T-helper 1 cell treated with Interleukin-12 subunit alpha and Interleukin-12 subunit beta and Interleukin-4 antibody, amounts not matched to agents 30 μg/mL and 1 μg/mL, for 36 hours (primary cell): ENCODE results near the gene STPG4.

Experiments
- H3K27ac Mint-ChIP-seq: one replicate; pipeline ENCODE4 v1.8.0; 2021; ENCODE audit warnings: mild to moderate bottlenecking, mixed read lengths
- H3K27me3 Mint-ChIP-seq: one replicate; pipeline ENCODE4 v1.8.0; 2021; ENCODE audit warnings: low read depth, mixed read lengths
- H3K36me3 Mint-ChIP-seq: one replicate; pipeline ENCODE4 v1.8.0; 2021; ENCODE audit warnings: low read depth, mixed read lengths
- H3K4me1 Mint-ChIP-seq: one replicate; pipeline ENCODE4 v1.8.0; 2021; ENCODE audit warnings: low read depth, mixed read lengths
- H3K4me3 Mint-ChIP-seq: one replicate; pipeline ENCODE4 v1.8.0; 2021; ENCODE audit warnings: mild to moderate bottlenecking, moderate library complexity, mixed read lengths
- H3K9me3 Mint-ChIP-seq: one replicate; pipeline ENCODE4 v1.8.0; 2021; ENCODE audit warnings: mixed read lengths

The STPG4 gene

GRCh38 chr2:47161475-47161874, 6.4 kb upstream of the STPG4 start:
- H3K9me3 Mint-ChIP-seq: no peaks in the 10 kb centered on the region
- peaks cover 22% of the 10 kb centered on the region for H3K4me1 Mint-ChIP-seq
- no peak overlapping the region for H3K27ac Mint-ChIP-seq
- no peaks in the 10 kb centered on the region for H3K27me3 Mint-ChIP-seq
- peaks cover 42% of the 10 kb centered on the region for H3K36me3 Mint-ChIP-seq
- no peak overlapping the region for H3K4me3 Mint-ChIP-seq

- H3K4me3 Mint-ChIP-seq: no peak overlapping the region
- H3K36me3 Mint-ChIP-seq: peaks cover 42% of the 10 kb centered on the region
- peaks cover 20% of the 10 kb centered on the region for H3K4me1 Mint-ChIP-seq
- no peaks in the 10 kb centered on the region for H3K9me3 Mint-ChIP-seq
- no peak overlapping the region for H3K27ac Mint-ChIP-seq
- no peaks in the 10 kb centered on the region for H3K27me3 Mint-ChIP-seq
Observed at GRCh38 chr2:47160660-47161059, 5.6 kb upstream of the STPG4 start.

GRCh38 chr2:47160211-47160610, 5.1 kb upstream of the STPG4 start:
- Mint-ChIP-seq H3K27ac (no peak overlapping the region), H3K4me1 (peaks cover 16% of the 10 kb centered on the region), H3K9me3 (no peaks in the 10 kb centered on the region), H3K4me3 (no peak overlapping the region), H3K27me3 (no peaks in the 10 kb centered on the region), H3K36me3 (peaks cover 40% of the 10 kb centered on the region)

- no peaks in the 10 kb centered on the region for H3K9me3 Mint-ChIP-seq
Observed at GRCh38 chr2:47159627-47160026, 4.5 kb upstream of the STPG4 start.

GRCh38 chr2:47158576-47158975, 3.5 kb upstream of the STPG4 start:
- Mint-ChIP-seq H3K27me3 (no peaks in the 10 kb centered on the region), H3K4me1 (peaks cover 11% of the 10 kb centered on the region), H3K4me3 (no peak overlapping the region), H3K9me3 (no peaks in the 10 kb centered on the region), H3K27ac (no peak overlapping the region), H3K36me3 (peaks cover 31% of the 10 kb centered on the region)

More at GRCh38 chr2:47159627-47160026, 4.5 kb upstream of the STPG4 start:
- peaks cover 11% of the 10 kb centered on the region for H3K4me1 Mint-ChIP-seq
- H3K4me3 Mint-ChIP-seq: no peak overlapping the region
- H3K27me3 Mint-ChIP-seq: no peaks in the 10 kb centered on the region
- H3K36me3 Mint-ChIP-seq: peaks cover 34% of the 10 kb centered on the region
- H3K27ac Mint-ChIP-seq: no peak overlapping the region

GRCh38 chr2:47152803-47153202, 2.3 kb downstream of the STPG4 start:
- peaks cover 3% of the 10 kb centered on the region for H3K9me3 Mint-ChIP-seq
- H3K4me3 Mint-ChIP-seq: no peak overlapping the region
- H3K27ac Mint-ChIP-seq: no peak overlapping the region
- H3K36me3 Mint-ChIP-seq: peaks cover 19% of the 10 kb centered on the region
- H3K27me3 Mint-ChIP-seq: no peaks in the 10 kb centered on the region
- H3K4me1 Mint-ChIP-seq: peaks cover 5% of the 10 kb centered on the region

- peaks cover 17% of the 10 kb centered on the region for H3K36me3 Mint-ChIP-seq
- no peaks in the 10 kb centered on the region for H3K27me3 Mint-ChIP-seq
- H3K4me1 Mint-ChIP-seq: peaks cover 3% of the 10 kb centered on the region
- no peak overlapping the region for H3K27ac Mint-ChIP-seq
- no peak overlapping the region for H3K4me3 Mint-ChIP-seq
- H3K9me3 Mint-ChIP-seq: peaks cover 3% of the 10 kb centered on the region
Observed at GRCh38 chr2:47150175-47150574, 4.9 kb downstream of the STPG4 start.

GRCh38 chr2:47147021-47147420, 8.1 kb downstream of the STPG4 start:
- Mint-ChIP-seq H3K27me3 (no peaks in the 10 kb centered on the region), H3K27ac (no peak overlapping the region), H3K4me3 (no peak overlapping the region), H3K36me3 (peaks cover 24% of the 10 kb centered on the region), H3K4me1 (no peaks in the 10 kb centered on the region), H3K9me3 (peaks cover 3% of the 10 kb centered on the region)

- Mint-ChIP-seq H3K36me3 (peaks cover 26% of the 10 kb centered on the region), H3K4me1 (no peaks in the 10 kb centered on the region), H3K27me3 (no peaks in the 10 kb centered on the region), H3K4me3 (no peak overlapping the region), H3K9me3 (peaks cover 6% of the 10 kb centered on the region), H3K27ac (no peak overlapping the region)
Observed at GRCh38 chr2:47145466-47145865, 9.6 kb downstream of the STPG4 start.

- H3K4me3 Mint-ChIP-seq: no peak overlapping the region
- H3K27ac Mint-ChIP-seq: no peak overlapping the region
- H3K4me1 Mint-ChIP-seq: no peaks in the 10 kb centered on the region
Observed at GRCh38 chr2:47141520-47141919, 13.6 kb downstream of the STPG4 start.

GRCh38 chr2:47134386-47135090, 20.6 kb downstream of the STPG4 start:
- no peak overlapping the region for H3K4me3 Mint-ChIP-seq
- peaks cover 20% of the 10 kb centered on the region for H3K9me3 Mint-ChIP-seq
- no peak overlapping the region for H3K27ac Mint-ChIP-seq
- H3K36me3 Mint-ChIP-seq: peaks cover 5% of the 10 kb centered on the region
- no peaks in the 10 kb centered on the region for H3K4me1 Mint-ChIP-seq
- no peaks in the 10 kb centered on the region for H3K27me3 Mint-ChIP-seq

More at GRCh38 chr2:47141520-47141919, 13.6 kb downstream of the STPG4 start:
- Mint-ChIP-seq H3K36me3 (peaks cover 22% of the 10 kb centered on the region), H3K27me3 (no peaks in the 10 kb centered on the region), H3K9me3 (peaks cover 14% of the 10 kb centered on the region)

- Mint-ChIP-seq H3K9me3 (peaks cover 14% of the 10 kb centered on the region), H3K4me1 (no peaks in the 10 kb centered on the region), H3K36me3 (peaks cover 2% of the 10 kb centered on the region), H3K4me3 (no peak overlapping the region), H3K27me3 (no peaks in the 10 kb centered on the region), H3K27ac (no peak overlapping the region)
Observed at GRCh38 chr2:47133046-47133445, 22.1 kb downstream of the STPG4 start.

GRCh38 chr2:47129191-47129706, 25.9 kb downstream of the STPG4 start:
- H3K4me1 Mint-ChIP-seq: no peaks in the 10 kb centered on the region
- H3K27me3 Mint-ChIP-seq: peaks cover 20% of the 10 kb centered on the region
- H3K36me3 Mint-ChIP-seq: no peaks in the 10 kb centered on the region
- H3K4me3 Mint-ChIP-seq: no peak overlapping the region
- no peak overlapping the region for H3K27ac Mint-ChIP-seq
- H3K9me3 Mint-ChIP-seq: no peaks in the 10 kb centered on the region

GRCh38 chr2:47128705-47129104, 26.4 kb downstream of the STPG4 start:
- Mint-ChIP-seq H3K4me1 (no peaks in the 10 kb centered on the region), H3K4me3 (no peak overlapping the region), H3K36me3 (no peaks in the 10 kb centered on the region), H3K9me3 (no peaks in the 10 kb centered on the region), H3K27me3 (peaks cover 22% of the 10 kb centered on the region), H3K27ac (no peak overlapping the region)

GRCh38 chr2:47127862-47128543, 27.1 kb downstream of the STPG4 start:
- H3K27ac Mint-ChIP-seq: no peak overlapping the region
- H3K4me1 Mint-ChIP-seq: no peaks in the 10 kb centered on the region
- H3K4me3 Mint-ChIP-seq: no peak overlapping the region
- no peaks in the 10 kb centered on the region for H3K36me3 Mint-ChIP-seq
- no peaks in the 10 kb centered on the region for H3K9me3 Mint-ChIP-seq
- H3K27me3 Mint-ChIP-seq: peaks cover 26% of the 10 kb centered on the region
